SH-SY5Y (cell line): ENCODE data around the gene MLANA.

Experiments
- GATA2 ChIP-seq: IDR thresholded peaks from 2 replicates; pipeline ENCODE4 v1.6.1; 2011; ENCODE audit warnings: mild to moderate bottlenecking, low read depth, low read length
- GATA3 ChIP-seq: IDR thresholded peaks from 2 replicates; pipeline ENCODE4 v1.6.1; 2011; ENCODE audit warnings: low read depth, mild to moderate bottlenecking, low read length, moderate library complexity

GRCh38 chr9:5896863-5897262 lies 6.2 kb downstream of the MLANA start:
- TF ChIP-seq GATA2 (no peak), GATA3 (no peak)
